ENCODE results near the gene DOK1.

The DOK1 gene

DNA sequence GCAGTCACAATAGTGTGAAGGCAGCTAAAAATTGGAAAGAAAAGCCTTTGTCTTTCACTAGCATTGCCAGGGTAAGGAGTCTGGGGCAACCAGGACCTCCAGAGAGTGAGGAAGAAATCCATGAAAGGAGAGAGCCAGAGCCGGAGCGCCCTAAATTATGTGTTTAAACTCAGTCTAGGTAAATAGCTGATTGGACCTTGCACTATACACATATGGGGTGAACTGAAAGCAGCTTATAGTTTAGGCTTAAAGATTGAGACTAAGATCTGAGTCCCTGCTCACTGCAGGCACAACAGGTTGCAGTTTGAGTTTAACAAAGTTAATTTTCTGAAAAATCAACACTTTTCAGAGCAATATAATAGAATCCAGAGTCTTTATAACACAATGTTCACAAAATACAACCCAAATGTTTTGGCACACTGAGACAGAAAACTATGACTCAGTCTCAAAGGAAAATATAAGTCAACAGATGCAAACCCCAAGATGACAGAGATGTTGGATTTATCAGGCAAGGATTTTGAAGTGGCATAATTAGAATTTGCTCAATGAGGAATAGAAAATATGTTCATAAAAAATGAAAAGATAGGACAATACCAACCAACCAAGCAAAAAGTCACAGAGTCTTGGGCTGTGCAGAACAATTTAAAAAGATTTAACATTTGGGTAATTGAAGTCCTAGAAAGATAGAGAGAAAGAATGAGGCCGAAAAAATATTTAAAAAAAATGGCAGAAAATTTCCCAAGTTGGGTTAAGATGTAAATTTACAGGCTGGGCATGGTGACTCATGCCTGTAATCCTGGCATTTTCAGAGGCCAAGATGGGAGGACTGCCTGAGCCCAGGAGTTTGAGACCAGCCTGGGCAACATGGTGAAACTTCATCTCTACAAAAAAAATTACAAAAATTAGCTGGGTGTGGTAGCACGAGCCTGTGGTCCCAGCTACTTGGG is 39.6 kb downstream of the DOK1 start:
- FAIRE-seq (no peak), DNase-seq (ENCODE audit: insufficient read length, low spot score) (no peak)
- TF ChIP-seq, protein P1, sequence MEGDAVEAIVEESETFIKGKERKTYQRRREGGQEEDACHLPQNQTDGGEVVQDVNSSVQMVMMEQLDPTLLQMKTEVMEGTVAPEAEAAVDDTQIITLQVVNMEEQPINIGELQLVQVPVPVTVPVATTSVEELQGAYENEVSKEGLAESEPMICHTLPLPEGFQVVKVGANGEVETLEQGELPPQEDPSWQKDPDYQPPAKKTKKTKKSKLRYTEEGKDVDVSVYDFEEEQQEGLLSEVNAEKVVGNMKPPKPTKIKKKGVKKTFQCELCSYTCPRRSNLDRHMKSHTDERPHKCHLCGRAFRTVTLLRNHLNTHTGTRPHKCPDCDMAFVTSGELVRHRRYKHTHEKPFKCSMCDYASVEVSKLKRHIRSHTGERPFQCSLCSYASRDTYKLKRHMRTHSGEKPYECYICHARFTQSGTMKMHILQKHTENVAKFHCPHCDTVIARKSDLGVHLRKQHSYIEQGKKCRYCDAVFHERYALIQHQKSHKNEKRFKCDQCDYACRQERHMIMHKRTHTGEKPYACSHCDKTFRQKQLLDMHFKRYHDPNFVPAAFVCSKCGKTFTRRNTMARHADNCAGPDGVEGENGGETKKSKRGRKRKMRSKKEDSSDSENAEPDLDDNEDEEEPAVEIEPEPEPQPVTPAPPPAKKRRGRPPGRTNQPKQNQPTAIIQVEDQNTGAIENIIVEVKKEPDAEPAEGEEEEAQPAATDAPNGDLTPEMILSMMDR (IDR thresholded peaks at IDR 0.05; ENCODE audit: insufficient read depth, missing control alignments), result no peak

DNA sequence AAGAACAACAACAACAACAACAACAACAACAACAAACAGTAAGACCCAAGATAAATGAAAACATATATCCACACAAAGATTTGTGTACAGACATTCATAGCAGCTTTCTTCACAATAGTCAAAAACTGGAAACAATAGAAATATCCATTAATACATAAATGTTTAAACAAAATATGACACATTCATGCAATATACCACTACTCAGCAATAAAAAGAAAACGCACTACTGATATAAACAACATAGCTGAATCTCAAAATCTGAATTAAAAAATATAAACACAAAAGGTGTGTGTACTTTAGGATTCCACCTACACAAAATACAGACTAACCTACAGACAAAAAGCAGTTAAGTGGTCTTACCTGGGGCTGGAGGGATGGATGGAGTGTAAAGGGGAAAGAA is 42.1 kb downstream of the DOK1 start:
- TF ChIP-seq, protein P1 (IDR thresholded peaks at IDR 0.05; ENCODE audit: insufficient read depth, missing control alignments), result no peak
- no peak for DNase-seq (ENCODE audit: insufficient read length, low spot score)
- FAIRE-seq, result no peak

- no peak for FAIRE-seq
- no peak for DNase-seq (ENCODE audit: insufficient read length, low spot score)
- TF ChIP-seq, protein P1 (IDR thresholded peaks at IDR 0.05; ENCODE audit: insufficient read depth, missing control alignments), result no peak
Observed at GRCh38 chr2:74597410-74597809, 42.9 kb downstream of the DOK1 start.

GRCh38 chr2:74599676-74600075 is 45.2 kb downstream of the DOK1 start:
- TF ChIP-seq, protein P1 (IDR thresholded peaks at IDR 0.05; ENCODE audit: insufficient read depth, missing control alignments), result no peak
- no peak for FAIRE-seq
- DNase-seq (ENCODE audit: insufficient read length, low spot score), result no peak

DNA sequence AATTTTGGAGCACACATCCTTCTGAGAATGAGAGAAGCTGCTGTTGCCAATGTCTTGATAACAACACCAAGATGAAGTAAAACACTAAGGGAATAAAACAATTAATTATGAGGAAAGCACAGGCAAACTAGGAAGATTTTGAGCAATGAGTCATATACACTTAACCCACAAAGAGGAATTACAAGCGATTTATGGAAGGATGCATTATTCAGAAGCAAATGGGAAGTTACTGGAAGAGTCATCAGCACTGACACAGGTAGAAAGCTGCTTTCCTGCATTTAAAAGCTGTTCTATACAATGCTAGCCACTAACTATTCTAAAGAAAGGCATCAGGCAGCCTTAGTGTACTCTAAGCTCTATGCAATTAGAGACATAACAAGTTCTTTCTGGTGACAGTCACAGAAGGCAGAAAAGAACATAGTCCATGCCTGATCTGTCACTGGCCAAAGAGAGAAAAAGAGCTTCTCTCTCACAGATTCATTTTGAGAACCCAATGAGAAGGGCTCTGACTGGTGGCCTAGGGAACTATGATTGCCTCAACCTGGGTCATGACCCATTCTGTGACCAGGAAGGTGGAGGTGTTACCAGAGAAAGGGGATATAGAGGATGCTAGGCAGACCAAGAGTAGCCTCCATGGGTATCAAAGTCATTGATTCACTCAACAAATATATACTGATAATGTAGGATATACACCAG is 48.2 kb downstream of the DOK1 start:
- FAIRE-seq (no peak), DNase-seq (ENCODE audit: insufficient read length, low spot score) (no peak)
- TF ChIP-seq, protein P1 (IDR thresholded peaks at IDR 0.05; ENCODE audit: insufficient read depth, missing control alignments), result no peak

- DNase-seq (ENCODE audit: insufficient read length, low spot score) (no peak), FAIRE-seq (peak; percentile 21)
- TF ChIP-seq, protein P1 (IDR thresholded peaks at IDR 0.05; ENCODE audit: insufficient read depth, missing control alignments), result no peak
Observed at GRCh38 chr2:74603282-74604000, 48.9 kb downstream of the DOK1 start.
